ENCODE measurements around the gene GRK5. TPM values are rescaled to one million over a fixed set of nuclear protein-coding genes. Genes with fewer than 3 reads are reported as not detected.
"Not testable (repeated sequence)": the region's sequence is repeated elsewhere in the genome, so short reads cannot be mapped to it uniquely, and the experiment has no call there.

Gene GRK5
- total RNA-seq, 2 donors from 2014 or later = 3.4 to 4.9 TPM

- Histone ChIP-seq H3K4me1 (no peaks in the 10 kb centered on the region), H3K27ac (no peak overlapping the region), H3K27me3 (no peaks in the 10 kb centered on the region), H3K9me3 (no peaks in the 10 kb centered on the region), H3K4me3 (no peak overlapping the region), H3K36me3 (replicated peaks in 1 of 2; ENCODE audit: insufficient read depth in 1 of 2, low read depth in 2 of 2) (no peaks in the 10 kb centered on the region)
- WGBS, 2 donors = 83 to 85% methylated on average over 2 of the region's 2 CpGs
- DNase-seq (no peak), ATAC-seq (no peak)
- intact Hi-C loops (cut with DNase I) = no loop called here
- TF ChIP-seq, protein P1, sequence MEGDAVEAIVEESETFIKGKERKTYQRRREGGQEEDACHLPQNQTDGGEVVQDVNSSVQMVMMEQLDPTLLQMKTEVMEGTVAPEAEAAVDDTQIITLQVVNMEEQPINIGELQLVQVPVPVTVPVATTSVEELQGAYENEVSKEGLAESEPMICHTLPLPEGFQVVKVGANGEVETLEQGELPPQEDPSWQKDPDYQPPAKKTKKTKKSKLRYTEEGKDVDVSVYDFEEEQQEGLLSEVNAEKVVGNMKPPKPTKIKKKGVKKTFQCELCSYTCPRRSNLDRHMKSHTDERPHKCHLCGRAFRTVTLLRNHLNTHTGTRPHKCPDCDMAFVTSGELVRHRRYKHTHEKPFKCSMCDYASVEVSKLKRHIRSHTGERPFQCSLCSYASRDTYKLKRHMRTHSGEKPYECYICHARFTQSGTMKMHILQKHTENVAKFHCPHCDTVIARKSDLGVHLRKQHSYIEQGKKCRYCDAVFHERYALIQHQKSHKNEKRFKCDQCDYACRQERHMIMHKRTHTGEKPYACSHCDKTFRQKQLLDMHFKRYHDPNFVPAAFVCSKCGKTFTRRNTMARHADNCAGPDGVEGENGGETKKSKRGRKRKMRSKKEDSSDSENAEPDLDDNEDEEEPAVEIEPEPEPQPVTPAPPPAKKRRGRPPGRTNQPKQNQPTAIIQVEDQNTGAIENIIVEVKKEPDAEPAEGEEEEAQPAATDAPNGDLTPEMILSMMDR (IDR thresholded peaks at IDR 0.05) = no peak
- TF ChIP-seq POLR2A (IDR thresholded peaks at IDR 0.05) = no peak
Observed at GRCh38 chr10:119461923-119462322, 254.6 kb downstream of the GRK5 start.

DNA sequence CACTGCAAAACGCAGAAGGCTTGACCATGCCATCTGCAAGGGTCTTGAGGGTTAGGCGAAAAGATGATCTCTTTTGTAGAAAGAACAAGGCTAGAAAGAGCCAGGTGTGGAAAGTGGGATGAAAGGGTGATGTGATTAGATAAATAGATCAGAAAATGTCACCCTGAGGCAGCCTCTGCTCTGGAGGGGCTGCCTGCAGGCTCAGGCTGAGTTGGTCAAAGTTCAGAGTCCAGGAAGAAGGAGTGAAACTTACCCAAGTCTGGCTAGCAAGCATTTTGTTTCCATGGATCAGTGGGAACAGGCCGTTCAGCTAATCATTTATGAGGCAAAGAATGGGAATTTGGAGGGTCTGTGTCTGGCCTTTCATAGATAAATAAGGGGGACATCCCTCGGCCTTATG lies 255.4 kb downstream of the GRK5 start:
- ATAC-seq = no peak
- no peak for DNase-seq
- H3K27ac ChIP-seq = no peak overlapping the region
- H3K9me3 ChIP-seq = no peaks in the 10 kb centered on the region
- H3K4me1 ChIP-seq = no peaks in the 10 kb centered on the region
- WGBS, 2 donors = 86 to 88% methylated on average over 4 of the region's 4 CpGs
- no peaks in the 10 kb centered on the region for H3K27me3 ChIP-seq
- intact Hi-C loops (cut with DNase I) = no loop called here
- H3K36me3 ChIP-seq (replicated peaks in 1 of 2; ENCODE audit: insufficient read depth in 1 of 2, low read depth in 2 of 2) = no peaks in the 10 kb centered on the region
- no peak overlapping the region for H3K4me3 ChIP-seq
- TF ChIP-seq, protein P1 (IDR thresholded peaks at IDR 0.05) = no peak
- no peak for TF ChIP-seq POLR2A (IDR thresholded peaks at IDR 0.05)

DNA sequence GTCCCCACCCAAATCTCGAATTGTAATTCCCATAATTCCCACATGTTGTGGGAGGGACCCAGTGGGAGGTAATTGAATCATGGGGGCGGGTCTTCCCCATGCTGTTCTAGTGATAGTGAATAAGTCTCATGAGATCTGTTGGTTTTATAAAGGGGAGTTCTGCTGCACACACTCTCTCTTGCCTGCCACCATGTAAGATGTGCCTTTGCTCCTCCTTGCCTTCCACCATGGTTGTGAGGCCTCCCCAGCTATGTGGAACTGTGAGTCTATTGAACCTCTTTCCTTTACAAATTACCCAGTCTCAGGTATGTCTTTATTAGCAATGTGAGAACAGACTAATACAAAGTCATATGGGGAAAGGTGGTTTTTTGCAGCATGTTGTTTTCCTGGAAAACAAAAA lies 255.8 kb downstream of the GRK5 start:
- H3K4me3 ChIP-seq; H3K36me3 ChIP-seq (replicated peaks in 1 of 2; ENCODE audit: insufficient read depth in 1 of 2, low read depth in 2 of 2); intact Hi-C loops (cut with DNase I); H3K27ac ChIP-seq; ATAC-seq; DNase-seq; H3K9me3 ChIP-seq; H3K4me1 ChIP-seq; H3K27me3 ChIP-seq: not testable (repeated sequence)
- 68 to 94% methylated on average over 2 of the region's 2 CpGs for WGBS, 2 donors

DNA sequence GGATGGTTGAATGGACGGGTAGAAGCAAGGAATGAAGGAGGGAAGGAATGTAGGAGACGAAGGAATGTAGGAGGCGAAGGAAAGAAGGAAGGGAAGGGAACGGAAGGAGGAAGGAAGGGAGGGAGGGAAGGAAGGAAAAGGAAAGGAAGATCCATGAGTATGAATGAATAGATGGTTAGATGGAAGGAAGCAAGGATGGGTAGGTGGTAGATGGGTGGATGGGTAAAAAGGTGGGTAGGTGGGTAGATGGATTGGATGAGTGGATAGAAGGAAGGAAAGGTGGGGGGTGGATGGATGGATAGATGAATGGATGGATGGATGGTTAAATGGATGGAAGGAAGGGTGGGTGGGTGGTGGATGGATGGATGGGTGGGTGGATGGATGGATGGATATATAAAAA lies 257.7 kb downstream of the GRK5 start:
- no peaks in the 10 kb centered on the region for H3K27me3 ChIP-seq
- 83 to 84% methylated on average over 4 of the region's 4 CpGs for WGBS, 2 donors
- no peak overlapping the region for H3K27ac ChIP-seq
- intact Hi-C loops (cut with DNase I) = no loop called here
- no peak for TF ChIP-seq POLR2A (IDR thresholded peaks at IDR 0.05)
- TF ChIP-seq, protein P1 (IDR thresholded peaks at IDR 0.05) = no peak
- no peaks in the 10 kb centered on the region for H3K36me3 ChIP-seq (replicated peaks in 1 of 2; ENCODE audit: insufficient read depth in 1 of 2, low read depth in 2 of 2)
- ATAC-seq = no peak
- H3K9me3 ChIP-seq = no peaks in the 10 kb centered on the region
- no peak overlapping the region for H3K4me3 ChIP-seq
- no peaks in the 10 kb centered on the region for H3K4me1 ChIP-seq
- DNase-seq = no peak

DNA sequence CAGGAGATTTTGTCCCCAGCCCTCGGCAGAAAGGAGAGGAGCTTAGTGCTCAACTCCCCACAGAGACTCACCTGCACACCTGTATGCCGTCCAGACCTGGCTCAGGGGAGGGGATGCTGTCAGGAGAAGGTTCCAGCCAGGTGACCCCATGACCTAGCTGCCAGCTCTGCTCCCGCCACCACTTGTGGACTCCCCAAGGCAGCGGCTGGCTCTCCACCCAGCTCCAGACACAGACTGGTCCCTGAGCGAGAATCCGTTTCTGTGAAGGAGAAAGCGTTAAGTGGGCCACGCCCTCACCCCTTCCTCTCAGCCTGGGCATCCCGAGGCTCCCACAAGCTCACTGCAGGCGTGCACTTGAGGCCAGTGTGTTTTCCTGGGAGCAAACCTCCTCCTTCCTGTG lies 258.7 kb downstream of the GRK5 start:
- Histone ChIP-seq H3K4me3 (no peak overlapping the region), H3K27me3 (no peaks in the 10 kb centered on the region), H3K36me3 (replicated peaks in 1 of 2; ENCODE audit: insufficient read depth in 1 of 2, low read depth in 2 of 2) (no peaks in the 10 kb centered on the region), H3K4me1 (no peaks in the 10 kb centered on the region), H3K27ac (no peak overlapping the region), H3K9me3 (no peaks in the 10 kb centered on the region)
- WGBS, 2 donors = 62 to 67% methylated on average over 9 to 10 of the region's 10 CpGs
- TF ChIP-seq POLR2A (IDR thresholded peaks at IDR 0.05) = no peak
- TF ChIP-seq, protein P1 (IDR thresholded peaks at IDR 0.05) = no peak
- ATAC-seq (no peak), DNase-seq (no peak)
- intact Hi-C loops (cut with DNase I) = no loop called here
